IPS-20b (cell line): ENCODE results near the gene HACL1.
"Not testable (repeated sequence)": the region's sequence is repeated elsewhere in the genome, so short reads cannot be mapped to it uniquely, and the experiment has no call there.

Experiments used
- H3K27ac ChIP-seq: one replicate; pipeline ENCODE4 v1.5.1; 2013; ENCODE audit warnings: low read length
- H3K27me3 ChIP-seq: 2 replicates; pipeline ENCODE4 v1.6.1; 2013; ENCODE audit warnings: mild to moderate bottlenecking, low read length, inconsistent platforms; ENCODE audit not compliant: insufficient read depth
- H3K36me3 ChIP-seq: 2 replicates; pipeline ENCODE4 v1.6.1; 2013; ENCODE audit warnings: low read depth, mild to moderate bottlenecking, inconsistent platforms, low read length, moderate library complexity; ENCODE audit not compliant: insufficient read depth
- H3K4me1 ChIP-seq: 2 replicates; pipeline ENCODE4 v1.6.1; 2013; ENCODE audit warnings: mild to moderate bottlenecking, control low read depth, inconsistent platforms, low read length, moderate library complexity; ENCODE audit not compliant: insufficient read depth
- H3K4me3 ChIP-seq: 2 replicates; pipeline ENCODE4 v1.5.1; 2013; ENCODE audit warnings: mild to moderate bottlenecking, low read length, inconsistent platforms
- H3K9ac ChIP-seq: 2 replicates; pipeline ENCODE4 v1.6.1; 2013; ENCODE audit warnings: low read depth, mild to moderate bottlenecking, inconsistent platforms, low read length, moderate library complexity
- H3K9me3 ChIP-seq: 2 replicates; pipeline ENCODE4 v1.6.1; 2013; ENCODE audit warnings: mild to moderate bottlenecking, low read depth, low read length, inconsistent platforms; ENCODE audit not compliant: insufficient read depth

HACL1 gene

GRCh38 chr3:15623535-15624440 is 22.4 kb upstream of the HACL1 start:
- H3K27me3 ChIP-seq, result no peaks in the 10 kb centered on the region
- no peak overlapping the region for H3K4me3 ChIP-seq
- no peaks in the 10 kb centered on the region; the same call in 1 of the 2 replicates for H3K36me3 ChIP-seq
- H3K27ac ChIP-seq, result no peak overlapping the region
- H3K9ac ChIP-seq, result no peak overlapping the region
- peaks cover 22% of the 10 kb centered on the region for H3K9me3 ChIP-seq
- no peaks in the 10 kb centered on the region for H3K4me1 ChIP-seq

DNA sequence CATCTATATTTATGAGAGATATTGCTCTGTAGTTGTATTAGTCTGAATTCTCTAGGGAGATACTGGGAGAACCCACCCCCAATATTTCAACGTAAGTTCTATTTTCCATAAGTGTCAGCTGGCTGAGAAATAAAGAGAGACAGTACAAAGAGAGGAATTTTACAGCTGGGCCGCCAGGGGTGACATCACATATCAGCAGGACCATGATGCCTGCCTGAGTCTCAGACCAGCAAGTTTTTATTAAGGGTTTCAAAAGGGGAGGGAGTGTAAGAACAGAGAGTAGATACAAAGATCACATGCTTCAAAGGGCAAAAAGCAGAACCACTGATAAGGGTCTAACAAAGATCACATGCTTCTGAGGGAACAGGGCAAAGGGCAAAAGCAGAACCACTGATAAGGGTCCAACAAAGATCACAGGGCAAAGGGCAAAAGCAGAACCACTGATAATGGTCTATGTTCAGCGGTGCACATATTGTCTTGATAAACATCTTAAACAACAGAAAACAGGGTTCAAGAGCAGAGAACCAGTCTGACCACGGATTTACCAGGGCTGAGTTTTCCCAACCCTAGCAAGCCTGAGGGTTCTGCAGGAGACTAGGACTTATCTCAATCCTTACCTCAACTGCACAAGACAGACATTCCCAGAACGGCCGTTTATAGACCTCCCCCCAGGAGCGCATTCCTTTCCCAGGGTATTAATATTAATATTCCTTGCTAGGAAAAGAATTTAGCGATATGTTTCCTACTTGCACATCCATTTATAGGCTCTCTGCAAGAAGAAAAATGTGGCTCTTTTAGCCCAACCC is 18.5 kb upstream of the HACL1 start:
- H3K9me3 ChIP-seq, result peaks cover 22% of the 10 kb centered on the region
- not testable (repeated sequence) for H3K27ac ChIP-seq, H3K4me3 ChIP-seq, H3K27me3 ChIP-seq, H3K4me1 ChIP-seq, H3K36me3 ChIP-seq, H3K9ac ChIP-seq

DNA sequence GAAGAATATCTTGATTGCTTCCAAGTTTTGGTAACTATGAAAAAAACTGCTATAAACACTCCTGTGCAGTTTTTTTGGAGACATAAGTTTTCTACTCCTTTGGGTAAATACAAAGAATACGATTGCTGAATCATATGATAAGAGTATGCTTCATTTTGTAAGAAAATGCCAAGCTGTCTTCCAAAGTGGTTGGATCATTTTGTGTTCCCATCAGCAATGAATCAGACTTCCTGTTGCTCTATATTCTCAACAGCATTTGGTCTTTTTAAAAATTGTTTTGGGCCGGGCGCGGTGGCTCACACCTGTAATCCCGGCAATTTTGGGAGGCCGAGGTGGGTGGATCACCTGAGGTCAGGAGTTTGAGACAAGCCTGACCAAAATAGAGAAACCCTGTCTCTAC is 14.7 kb upstream of the HACL1 start:
- Histone ChIP-seq H3K27me3 (no peaks in the 10 kb centered on the region), H3K36me3 (no peaks in the 10 kb centered on the region; the same call in 1 of the 2 replicates), H3K27ac (no peak overlapping the region), H3K9me3 (peaks cover 19% of the 10 kb centered on the region), H3K9ac (no peak overlapping the region), H3K4me3 (no peak overlapping the region), H3K4me1 (no peaks in the 10 kb centered on the region)

DNA sequence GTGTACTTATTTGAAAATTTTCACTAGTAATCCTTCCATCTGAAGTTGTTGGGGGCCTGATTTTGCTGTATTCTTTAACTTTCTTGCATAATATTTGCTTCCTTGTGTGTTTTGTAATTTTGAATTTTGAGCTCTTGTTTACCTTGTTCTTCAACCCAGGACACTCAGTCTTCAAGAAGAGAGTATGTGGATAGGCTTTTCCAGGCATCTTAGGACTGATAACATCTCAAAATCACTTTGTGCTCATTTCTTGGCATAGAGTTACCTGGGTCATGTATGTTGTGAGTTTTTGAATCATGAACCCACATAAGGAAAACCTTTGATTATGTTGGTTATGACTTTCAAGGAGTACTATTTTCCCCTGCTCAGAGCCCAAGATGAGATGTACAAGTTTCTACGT is 13.6 kb upstream of the HACL1 start:
- Histone ChIP-seq H3K9me3 (peaks cover 8% of the 10 kb centered on the region), H3K9ac (no peak overlapping the region), H3K27me3 (no peaks in the 10 kb centered on the region)

DNA sequence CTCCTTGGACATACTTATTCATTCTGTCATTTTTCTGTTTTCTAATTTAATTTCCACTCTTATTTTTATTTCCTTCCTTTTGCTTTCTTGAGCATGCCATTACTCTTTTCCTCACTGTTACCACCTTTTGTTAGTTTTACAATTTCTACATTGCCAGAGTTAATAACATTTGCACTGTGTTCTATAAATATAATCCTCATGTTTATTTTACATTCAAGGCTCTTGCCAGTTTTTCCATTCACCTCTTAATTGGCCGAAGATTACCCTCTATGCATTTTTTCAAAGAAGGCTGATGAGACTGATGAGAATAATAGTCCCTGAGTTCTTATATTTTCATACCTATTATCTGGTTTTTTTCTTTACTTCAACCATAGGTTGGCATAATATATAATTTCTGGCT is 10.6 kb upstream of the HACL1 start:
- Histone ChIP-seq H3K4me3 (no peak overlapping the region), H3K36me3 (no peaks in the 10 kb centered on the region), H3K27ac (no peak overlapping the region), H3K27me3 (no peaks in the 10 kb centered on the region), H3K9ac (no peak overlapping the region), H3K4me1 (0 out of 2 replicates have a peak, but pooled peaks cover 4% of the 10 kb centered on the region), H3K9me3 (no peaks in the 10 kb centered on the region)

More for the DNA sequence above, 13.6 kb upstream of the HACL1 start:
- Histone ChIP-seq H3K27ac (no peak overlapping the region), H3K36me3 (no peaks in the 10 kb centered on the region; the same call in 1 of the 2 replicates), H3K4me1 (no peaks in the 10 kb centered on the region), H3K4me3 (no peak overlapping the region)

DNA sequence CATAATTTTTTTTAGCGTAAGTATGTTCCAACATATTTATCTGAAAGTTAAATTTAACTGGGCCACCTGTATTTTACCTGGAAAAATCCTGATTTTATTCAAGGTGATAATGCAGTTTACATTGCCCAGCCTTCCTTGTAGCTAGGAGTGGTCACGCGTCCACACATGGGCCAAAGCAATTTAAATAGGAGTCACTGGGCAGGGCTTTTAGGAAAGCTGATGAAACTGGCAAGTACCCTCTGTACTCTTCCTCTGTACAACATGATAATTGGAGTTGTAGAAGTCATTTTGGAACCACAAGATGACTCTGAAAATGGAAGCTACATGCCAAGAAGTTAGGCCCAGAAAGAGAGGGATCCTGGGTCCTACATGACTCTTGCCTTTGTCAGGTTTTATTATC is 9.6 kb upstream of the HACL1 start:
- Histone ChIP-seq H3K27me3 (no peaks in the 10 kb centered on the region), H3K27ac (no peak overlapping the region), H3K4me3 (no peak overlapping the region), H3K9me3 (no peaks in the 10 kb centered on the region), H3K9ac (no peak overlapping the region), H3K4me1 (0 out of 2 replicates have a peak, but pooled peaks cover 6% of the 10 kb centered on the region), H3K36me3 (no peaks in the 10 kb centered on the region)

- H3K4me1 ChIP-seq, result 0 out of 2 replicates have a peak, but pooled peaks cover 6% of the 10 kb centered on the region
- H3K27ac ChIP-seq, result no peak overlapping the region
- H3K36me3 ChIP-seq, result no peaks in the 10 kb centered on the region
- no peaks in the 10 kb centered on the region for H3K27me3 ChIP-seq
- H3K4me3 ChIP-seq, result no peak overlapping the region
- no peaks in the 10 kb centered on the region for H3K9me3 ChIP-seq
- H3K9ac ChIP-seq, result no peak overlapping the region
Measured at GRCh38 chr3:15610082-15610759, 8.9 kb upstream of the HACL1 start.

GRCh38 chr3:15606434-15606891 is 5.1 kb upstream of the HACL1 start:
- H3K4me3 ChIP-seq, result no peak overlapping the region
- no peak overlapping the region for H3K27ac ChIP-seq
- peaks cover 6% of the 10 kb centered on the region; the same call in 1 of the 2 replicates for H3K4me1 ChIP-seq
- no peaks in the 10 kb centered on the region; the same call in 1 of the 2 replicates for H3K9me3 ChIP-seq
- peak overlapping the region; percentile 5; the same call in 1 of the 2 replicates for H3K9ac ChIP-seq
- H3K27me3 ChIP-seq, result no peaks in the 10 kb centered on the region
- H3K36me3 ChIP-seq, result no peaks in the 10 kb centered on the region

DNA sequence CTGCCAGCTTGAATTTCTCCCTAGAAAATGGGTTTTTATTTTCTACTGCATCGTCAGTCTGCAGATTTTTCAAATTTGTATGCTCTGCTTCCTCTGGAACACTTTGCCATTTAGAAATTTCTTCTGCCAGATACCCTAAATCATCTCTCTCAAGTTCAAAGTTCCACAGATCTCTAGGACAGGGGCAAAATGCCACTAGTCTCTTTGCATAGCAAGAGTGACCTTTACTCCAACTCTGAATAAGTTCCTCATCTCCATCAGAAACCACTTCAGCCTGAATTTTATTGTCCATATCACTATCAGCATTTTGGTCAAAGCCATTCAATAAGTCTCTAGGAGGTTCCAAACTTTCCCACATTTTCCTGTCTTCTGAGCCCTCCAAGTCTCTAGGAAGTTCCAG is 3.2 kb upstream of the HACL1 start:
- not testable (repeated sequence) for H3K4me1 ChIP-seq, H3K27ac ChIP-seq, H3K36me3 ChIP-seq, H3K9me3 ChIP-seq, H3K4me3 ChIP-seq, H3K9ac ChIP-seq, H3K27me3 ChIP-seq

DNA sequence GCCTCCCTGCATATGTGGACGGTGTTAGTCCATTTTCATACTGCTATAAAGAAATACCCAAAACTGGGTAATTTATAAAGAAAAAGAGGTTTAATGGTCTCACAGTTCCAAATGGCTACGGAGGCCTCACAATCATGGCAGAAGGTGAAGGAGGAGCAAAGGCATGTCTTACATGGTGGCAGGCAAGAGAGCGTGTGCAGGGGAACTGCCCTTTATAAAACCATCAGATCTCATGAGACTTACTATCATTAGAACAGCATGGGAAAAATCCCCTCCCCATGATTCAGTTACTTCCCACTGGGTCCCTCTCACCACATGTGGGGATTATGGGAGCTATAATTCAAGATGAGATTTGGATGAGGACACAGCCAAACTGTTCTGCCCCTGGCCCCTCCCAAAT is 1.4 kb upstream of the HACL1 start:
- Histone ChIP-seq H3K36me3 (peaks cover 25% of the 10 kb centered on the region), H3K4me3 (peak overlapping the region; percentile 99), H3K9ac (peak overlapping the region; percentile 98; the same call in 1 of the 2 replicates), H3K27ac (peak overlapping the region; percentile 78)
- not testable (repeated sequence) for H3K4me1 ChIP-seq, H3K27me3 ChIP-seq, H3K9me3 ChIP-seq

DNA sequence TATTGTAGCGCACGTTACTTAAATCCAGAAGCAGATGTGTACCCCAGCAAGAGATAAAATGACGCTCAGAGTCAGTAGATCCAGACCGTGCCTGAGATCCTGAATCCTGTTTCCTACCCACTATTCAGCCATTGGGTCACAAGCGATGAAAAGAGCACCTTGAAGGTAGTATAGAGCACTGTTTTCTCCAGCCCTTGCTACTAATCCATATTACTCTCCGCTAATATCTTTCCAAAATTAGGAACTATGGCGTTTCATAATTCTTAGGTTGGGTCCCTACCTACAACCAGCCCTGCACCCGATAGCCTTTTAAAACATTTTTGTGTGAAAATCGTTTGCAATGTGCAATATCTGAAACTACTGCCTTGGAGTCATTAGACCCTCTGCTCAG is 772 bp upstream of the HACL1 start:
- H3K9me3 ChIP-seq, result no peaks in the 10 kb centered on the region; the same call in 1 of the 2 replicates
- H3K27ac ChIP-seq, result peak overlapping the region; percentile 78
- H3K9ac ChIP-seq, result peak overlapping the region; percentile 98
- peaks cover 3% of the 10 kb centered on the region; the same call in 1 of the 2 replicates for H3K4me1 ChIP-seq
- peaks cover 32% of the 10 kb centered on the region for H3K36me3 ChIP-seq
- H3K4me3 ChIP-seq, result peak overlapping the region; percentile 99
- H3K27me3 ChIP-seq, result no peaks in the 10 kb centered on the region
